GM19240 (cell line): ENCODE results near the gene C1QL2.

Source experiments
- DNase-seq: peaks from one replicate; pipeline ENCODE4 v3.0.0; 2011; ENCODE audit warnings: low spot score; ENCODE audit not compliant: insufficient read length

The C1QL2 gene

GRCh38 chr2:119158563-119159347 is at the start of gene C1QL2:
TSS of gene C1QL2 (minus strand) at chr2:119158751. CDS start at chr2:119158269, 482 bp downstream.
- DNase-seq = no peak

GRCh38 chr2:119207447-119207846 is 48.9 kb upstream of the C1QL2 start:
- no peak for DNase-seq

GRCh38 chr2:119206201-119206600 is 47.6 kb upstream of the C1QL2 start:
- DNase-seq = no peak

- DNase-seq = no peak
These were observed 46.6 kb upstream of the C1QL2 start for GRCh38 chr2:119205001-119205706.

GRCh38 chr2:119204525-119204924 is 46.0 kb upstream of the C1QL2 start:
- no peak for DNase-seq

GRCh38 chr2:119202610-119203310 is 44.2 kb upstream of the C1QL2 start:
- no peak for DNase-seq

GRCh38 chr2:119201815-119202214 is 43.3 kb upstream of the C1QL2 start:
- DNase-seq = no peak

- no peak for DNase-seq
These were observed 39.8 kb upstream of the C1QL2 start for GRCh38 chr2:119198240-119198840.

GRCh38 chr2:119197529-119198239 is 39.1 kb upstream of the C1QL2 start:
- DNase-seq = no peak

- DNase-seq = no peak
These were observed 38.5 kb upstream of the C1QL2 start for GRCh38 chr2:119197126-119197405.

- no peak for DNase-seq
These were observed 38.0 kb upstream of the C1QL2 start for GRCh38 chr2:119196301-119197125.

GRCh38 chr2:119195887-119196286 is 37.3 kb upstream of the C1QL2 start:
- no peak for DNase-seq

GRCh38 chr2:119195001-119195400 is 36.5 kb upstream of the C1QL2 start:
- DNase-seq = no peak

GRCh38 chr2:119192893-119193292 is 34.3 kb upstream of the C1QL2 start:
- no peak for DNase-seq

GRCh38 chr2:119190321-119191111 is 32.0 kb upstream of the C1QL2 start:
- no peak for DNase-seq

- DNase-seq = no peak
These were observed 26.0 kb upstream of the C1QL2 start for GRCh38 chr2:119184512-119184911.

GRCh38 chr2:119181791-119182445 is 23.4 kb upstream of the C1QL2 start:
- DNase-seq = no peak

- DNase-seq = no peak
These were observed 22.8 kb upstream of the C1QL2 start for GRCh38 chr2:119181391-119181790.

- no peak for DNase-seq
These were observed 22.3 kb upstream of the C1QL2 start for GRCh38 chr2:119180892-119181291.
